ENCODE data around the gene TMEM181.

DNA sequence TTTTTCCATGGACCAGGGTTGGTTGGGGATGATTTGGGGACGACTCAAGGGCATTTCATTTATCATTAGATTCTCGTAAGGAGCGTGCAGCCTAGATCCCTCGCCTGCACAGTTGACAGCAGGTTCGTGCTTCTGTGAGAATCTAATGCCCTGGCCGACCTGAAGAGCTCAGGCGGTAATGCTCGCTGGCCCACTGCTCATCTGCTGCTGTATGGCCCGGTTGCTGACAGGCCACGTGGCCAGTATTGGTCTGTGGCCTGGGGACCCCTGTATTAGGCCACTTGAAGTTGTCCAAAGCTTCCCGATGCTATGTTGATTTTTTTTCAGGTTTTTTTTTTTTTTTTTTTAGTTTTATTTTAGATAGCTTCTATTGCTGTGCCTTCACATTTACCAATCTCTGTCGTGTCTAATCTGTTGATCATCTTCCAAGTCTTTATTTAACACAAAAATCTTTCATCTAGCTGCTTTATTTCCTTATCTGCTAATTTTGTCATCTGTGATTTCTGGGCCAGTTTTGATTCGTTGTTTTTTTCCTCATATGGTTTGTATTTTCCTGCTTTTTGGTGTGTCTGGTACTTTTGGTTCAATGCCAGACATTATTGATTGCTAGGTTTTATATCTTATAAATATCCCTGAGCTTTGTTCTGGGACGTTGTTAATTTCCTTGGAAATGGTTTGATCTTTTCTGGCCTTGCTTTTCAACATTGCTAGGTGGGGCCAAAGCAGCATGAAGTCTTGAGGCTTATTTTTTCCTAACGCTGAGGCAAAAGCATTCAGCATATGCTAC, 43.6 kb downstream of the TMEM181 start:
- TF ChIP-seq EZH2 (IDR thresholded peaks at IDR 0.05), result no peak
- TF ChIP-seq, protein P1, sequence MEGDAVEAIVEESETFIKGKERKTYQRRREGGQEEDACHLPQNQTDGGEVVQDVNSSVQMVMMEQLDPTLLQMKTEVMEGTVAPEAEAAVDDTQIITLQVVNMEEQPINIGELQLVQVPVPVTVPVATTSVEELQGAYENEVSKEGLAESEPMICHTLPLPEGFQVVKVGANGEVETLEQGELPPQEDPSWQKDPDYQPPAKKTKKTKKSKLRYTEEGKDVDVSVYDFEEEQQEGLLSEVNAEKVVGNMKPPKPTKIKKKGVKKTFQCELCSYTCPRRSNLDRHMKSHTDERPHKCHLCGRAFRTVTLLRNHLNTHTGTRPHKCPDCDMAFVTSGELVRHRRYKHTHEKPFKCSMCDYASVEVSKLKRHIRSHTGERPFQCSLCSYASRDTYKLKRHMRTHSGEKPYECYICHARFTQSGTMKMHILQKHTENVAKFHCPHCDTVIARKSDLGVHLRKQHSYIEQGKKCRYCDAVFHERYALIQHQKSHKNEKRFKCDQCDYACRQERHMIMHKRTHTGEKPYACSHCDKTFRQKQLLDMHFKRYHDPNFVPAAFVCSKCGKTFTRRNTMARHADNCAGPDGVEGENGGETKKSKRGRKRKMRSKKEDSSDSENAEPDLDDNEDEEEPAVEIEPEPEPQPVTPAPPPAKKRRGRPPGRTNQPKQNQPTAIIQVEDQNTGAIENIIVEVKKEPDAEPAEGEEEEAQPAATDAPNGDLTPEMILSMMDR (IDR thresholded peaks at IDR 0.05), result no peak
- TF ChIP-seq EZH2phosphoT487 (IDR thresholded peaks at IDR 0.05), result no peak
